Measurements from ENCODE around the gene RAB7B.

GRCh38 chr1:205949753-205950152 lies 53.4 kb downstream of the RAB7B start:
- TF ChIP-seq CTCF (conservative IDR thresholded peaks at IDR 0.05 in 1 of 2, IDR thresholded peaks at IDR 0.05 in 1 of 2; ENCODE audit: low read depth in 1 of 2, low read length in 2 of 2) (no peak), EZH2 (IDR thresholded peaks at IDR 0.05; ENCODE audit: low read length, missing control alignments) (no peak)
